Activated CD4-positive, alpha-beta T cell treated with anti-CD3 and anti-CD28 coated beads for 24 hours (primary cell): Measurements from ENCODE around the gene ARID3B.
"Not testable (repeated sequence)": the region's sequence is repeated elsewhere in the genome, so short reads cannot be mapped to it uniquely, and the experiment has no call there.

Experiments used
- DNase-seq, 2 donors: peaks; one replicate each; pipeline ENCODE4 v3.0.0-alpha.2; 2020; ENCODE audit warnings: low read depth in 2 of 2

Gene ARID3B, protein sequence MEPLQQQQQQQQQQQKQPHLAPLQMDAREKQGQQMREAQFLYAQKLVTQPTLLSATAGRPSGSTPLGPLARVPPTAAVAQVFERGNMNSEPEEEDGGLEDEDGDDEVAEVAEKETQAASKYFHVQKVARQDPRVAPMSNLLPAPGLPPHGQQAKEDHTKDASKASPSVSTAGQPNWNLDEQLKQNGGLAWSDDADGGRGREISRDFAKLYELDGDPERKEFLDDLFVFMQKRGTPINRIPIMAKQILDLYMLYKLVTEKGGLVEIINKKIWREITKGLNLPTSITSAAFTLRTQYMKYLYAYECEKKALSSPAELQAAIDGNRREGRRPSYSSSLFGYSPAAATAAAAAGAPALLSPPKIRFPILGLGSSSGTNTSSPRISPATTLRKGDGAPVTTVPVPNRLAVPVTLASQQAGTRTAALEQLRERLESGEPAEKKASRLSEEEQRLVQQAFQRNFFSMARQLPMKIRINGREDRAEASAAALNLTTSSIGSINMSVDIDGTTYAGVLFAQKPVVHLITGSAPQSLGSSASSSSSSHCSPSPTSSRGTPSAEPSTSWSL

DNA sequence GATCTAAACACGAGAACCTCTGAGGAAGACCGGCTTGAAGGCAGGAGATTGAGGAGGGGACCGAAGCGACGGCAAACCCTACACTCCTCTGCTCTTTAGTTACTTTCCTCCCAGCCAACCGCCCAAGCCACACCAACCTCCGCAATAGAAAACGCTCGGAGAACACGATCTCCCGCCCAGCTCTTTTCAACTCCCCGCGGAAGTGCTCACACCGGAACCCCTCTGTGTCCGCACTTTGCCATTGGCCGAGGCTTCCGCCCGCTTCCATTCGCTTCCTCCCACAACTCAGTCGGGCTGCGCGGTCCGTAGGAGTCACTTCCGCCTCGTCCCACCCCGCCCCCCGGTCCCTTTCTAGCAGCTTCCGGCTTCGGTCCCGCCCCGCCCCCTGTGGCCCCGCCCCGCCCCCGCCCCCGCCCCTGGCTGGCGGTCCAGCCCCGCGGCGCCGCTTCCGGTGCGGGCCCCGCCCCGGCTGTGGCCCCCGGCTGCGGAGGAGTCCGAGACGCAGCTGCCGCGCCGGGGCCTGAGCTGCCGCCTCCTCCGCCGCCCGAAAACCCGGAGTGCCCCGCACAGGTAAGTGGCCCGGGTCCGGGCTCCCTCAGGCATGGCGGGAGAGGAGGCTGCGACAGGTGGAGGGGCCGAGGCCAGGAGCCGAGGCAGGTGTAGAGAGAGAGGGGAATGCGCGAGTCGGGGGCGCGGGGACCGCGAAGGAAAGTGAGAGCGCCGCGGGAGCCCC is at the start of gene ARID3B:
ARID3B (plus strand) TSS at position 460 of the 733 bp plus-strand sequence. CDS start 2,717 bp downstream, outside the sequence.
- DNase-seq, result peak; percentile 93 to 97

DNA sequence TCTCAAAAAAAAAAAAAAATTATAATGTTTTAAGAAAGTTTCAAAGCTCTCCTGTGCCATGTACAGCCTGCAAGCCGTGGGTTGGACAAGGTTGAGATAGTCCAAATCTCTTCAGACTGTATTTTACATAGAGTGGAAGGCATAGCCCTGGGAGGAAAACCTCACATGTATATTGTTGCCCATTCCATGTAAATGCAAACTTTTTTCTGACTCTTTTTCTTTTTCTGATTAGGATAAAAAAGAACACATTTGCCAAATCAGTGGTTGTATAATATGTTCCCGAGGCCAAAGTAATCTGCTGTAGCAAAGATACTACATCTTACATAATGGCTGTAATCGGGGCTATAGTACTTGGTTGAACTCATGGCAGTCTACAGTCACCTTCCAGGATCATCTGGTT is 44.4 kb upstream of the ARID3B start:
- DNase-seq, result no peak

DNA sequence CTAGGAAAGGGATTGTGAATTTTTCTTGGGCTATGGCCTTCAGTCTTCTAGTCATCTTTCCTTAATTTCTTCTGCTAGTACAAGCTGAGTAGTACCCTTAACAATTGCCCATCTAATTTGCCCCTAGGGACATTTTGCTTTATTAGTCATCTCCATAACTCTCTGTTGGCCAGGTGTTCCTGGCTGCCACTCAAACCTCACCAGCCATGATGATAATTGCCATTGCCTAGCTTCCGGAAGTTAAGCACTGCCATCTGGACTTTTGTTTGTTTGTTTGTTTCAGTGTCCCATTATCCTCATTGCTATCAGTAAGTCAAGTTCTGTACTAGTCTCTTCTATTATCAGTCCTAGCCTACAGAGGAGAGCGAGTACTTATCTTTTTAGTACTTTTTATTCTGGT is 43.4 kb upstream of the ARID3B start:
- DNase-seq, result no peak

DNA sequence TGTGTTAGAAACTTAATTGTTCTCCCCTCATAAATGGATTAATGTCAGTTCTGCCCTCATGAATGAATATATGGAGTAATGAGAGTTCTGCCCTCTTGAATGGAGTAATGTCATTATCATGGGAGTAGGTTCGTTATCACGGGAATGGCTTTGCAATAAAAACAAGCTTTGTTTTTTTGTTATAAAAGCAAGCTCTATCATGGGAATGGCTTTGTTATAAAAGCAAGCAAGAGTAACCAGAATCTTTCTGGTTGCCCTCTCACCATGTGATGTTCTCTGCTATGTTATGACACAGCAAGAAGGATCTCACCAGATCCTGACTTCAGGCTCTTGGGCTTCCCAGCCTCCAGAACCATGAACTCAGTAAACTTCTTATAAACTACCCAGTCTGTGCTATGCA is 41.7 kb upstream of the ARID3B start:
- DNase-seq, result no peak

DNA sequence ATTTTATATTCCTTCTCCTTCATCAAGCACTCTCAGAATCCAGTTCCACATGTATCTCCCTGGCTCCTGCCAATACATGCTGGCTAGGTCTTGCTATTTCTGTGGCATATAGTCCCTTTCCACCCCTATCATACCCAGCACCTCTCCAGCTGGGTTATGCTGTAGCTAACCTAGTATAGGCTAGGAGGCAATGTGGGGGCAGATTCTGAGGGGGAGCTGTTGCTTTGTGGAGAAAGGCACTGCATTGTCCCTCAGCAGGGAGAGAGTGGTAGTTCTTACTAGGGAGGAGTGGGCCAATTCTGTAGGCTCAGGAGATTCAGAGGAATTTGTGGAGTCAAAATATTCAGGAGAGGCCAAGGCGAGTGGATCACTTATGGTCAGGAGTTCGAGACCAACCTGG is 40.6 kb upstream of the ARID3B start:
- no peak for DNase-seq

DNA sequence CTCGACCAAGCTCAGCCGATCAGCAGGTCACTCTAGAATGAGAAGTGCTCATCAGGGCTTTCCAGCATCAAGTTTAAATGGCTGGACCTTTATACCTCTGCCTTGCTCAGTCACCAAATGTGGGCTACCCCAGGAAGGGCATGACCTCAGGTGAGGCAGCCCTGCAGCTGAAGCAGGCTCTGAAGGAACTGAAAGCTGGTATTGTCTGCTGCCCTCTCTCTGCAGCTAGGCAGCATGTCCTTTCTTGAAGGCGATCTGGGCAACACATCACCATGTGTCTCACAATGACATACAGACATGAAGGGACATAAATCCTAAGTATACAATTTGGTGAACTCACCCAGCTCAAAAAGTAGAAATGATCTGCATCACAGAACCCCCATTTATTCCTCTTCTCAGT is 38.7 kb upstream of the ARID3B start:
- no peak for DNase-seq

DNA sequence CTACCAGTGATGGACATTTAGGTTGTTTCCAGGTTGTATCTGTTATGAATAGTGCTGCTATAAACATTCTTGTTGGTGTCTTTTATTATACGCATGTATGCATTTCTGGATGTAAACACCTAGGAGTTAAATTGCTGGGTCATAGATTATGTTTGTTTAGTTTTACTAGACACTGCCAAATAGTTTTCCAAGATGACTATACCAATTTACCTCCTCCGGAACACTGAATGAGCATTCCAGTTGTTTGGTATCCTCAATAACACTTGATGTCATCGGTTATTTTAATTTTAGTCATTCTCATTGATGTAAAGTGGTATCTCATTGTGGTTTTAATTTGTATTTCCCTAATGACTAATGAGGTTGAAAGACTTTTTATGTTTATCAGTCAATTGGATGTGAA is 36.6 kb upstream of the ARID3B start:
- no peak for DNase-seq

DNA sequence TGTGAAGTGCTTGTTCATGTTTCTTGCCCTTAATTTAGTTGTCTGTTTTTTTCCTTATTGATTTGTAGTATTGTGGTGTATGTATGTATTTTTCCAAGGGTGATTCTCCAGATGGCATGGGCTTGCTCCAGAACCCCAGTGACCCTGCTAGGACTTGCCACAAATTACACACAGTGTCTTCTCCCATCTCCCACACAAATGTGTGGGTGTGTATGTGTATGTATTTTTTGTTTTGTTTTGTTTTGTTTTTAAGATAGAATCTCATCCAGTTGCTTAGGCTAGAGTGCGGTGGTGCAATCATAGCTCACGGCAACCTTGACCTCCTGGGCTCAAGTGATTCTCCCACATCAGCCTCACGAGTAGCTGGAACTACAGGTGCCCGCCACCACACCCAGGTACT is 36.2 kb upstream of the ARID3B start:
- no peak for DNase-seq

DNA sequence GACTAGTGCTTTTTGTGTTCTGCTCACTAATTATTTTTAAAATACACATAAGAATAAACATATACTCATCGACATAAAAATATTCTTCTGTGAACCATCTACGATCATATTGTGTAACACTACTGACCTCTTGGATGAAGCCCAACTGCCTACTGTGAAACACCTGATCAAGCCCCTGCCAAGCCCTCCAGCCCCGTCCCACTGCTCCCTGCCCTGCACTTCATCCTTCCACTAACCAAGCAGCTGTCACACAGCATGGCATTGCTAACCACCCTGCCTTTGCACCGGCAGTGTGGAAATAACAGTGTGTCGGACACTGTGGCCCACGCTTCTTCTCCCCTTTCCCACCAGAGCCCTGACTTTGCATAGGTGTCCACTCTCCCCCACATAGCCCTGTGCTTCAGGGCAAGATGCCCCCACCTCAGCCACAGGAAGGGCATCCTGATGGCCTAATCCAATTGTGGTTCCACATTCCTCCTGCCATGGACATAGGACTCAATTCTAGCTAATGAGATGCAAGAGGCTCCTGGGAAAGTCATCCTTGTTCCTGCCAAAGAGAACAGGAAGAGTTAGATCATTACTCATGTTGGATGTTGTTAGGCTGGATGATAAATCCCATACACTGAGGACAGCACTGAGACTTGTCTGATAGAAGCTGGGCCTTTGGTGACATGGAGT is 35.0 kb upstream of the ARID3B start:
- no peak for DNase-seq

DNA sequence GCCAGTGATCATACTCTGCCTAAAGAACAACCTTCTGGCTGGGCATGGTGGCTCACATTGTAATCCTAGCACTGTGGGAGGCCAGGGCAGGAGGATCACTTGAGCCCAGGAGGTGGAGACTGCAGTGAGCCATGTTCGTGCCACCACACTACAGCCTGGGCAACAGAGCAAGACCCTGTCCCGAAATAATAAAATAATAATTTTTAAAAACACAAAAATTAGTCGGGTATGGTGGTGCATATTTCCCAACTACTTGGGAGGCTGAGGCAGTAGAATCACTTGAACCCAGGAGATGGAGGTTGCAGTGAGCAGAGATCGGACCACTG is 34.5 kb upstream of the ARID3B start:
- no peak for DNase-seq

DNA sequence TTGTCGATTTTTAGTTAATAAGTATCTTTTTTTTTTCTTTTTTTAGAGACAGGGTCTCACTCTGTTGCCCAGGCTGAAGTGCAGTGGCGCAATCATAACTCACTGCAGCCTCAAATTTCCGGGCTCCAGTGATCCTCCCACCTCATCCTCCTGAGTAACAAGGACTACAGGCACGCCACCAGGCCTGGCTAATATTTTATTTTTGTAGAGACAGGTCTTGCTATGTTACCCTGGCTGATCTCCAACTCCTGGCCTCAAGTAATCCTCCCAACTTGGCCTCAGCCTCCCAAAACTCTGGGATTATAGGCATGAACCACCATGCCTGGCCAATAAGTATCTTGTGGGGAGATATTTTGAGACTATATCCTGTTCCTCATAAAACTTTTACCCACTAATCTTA is 29.4 kb upstream of the ARID3B start:
- no peak for DNase-seq

DNA sequence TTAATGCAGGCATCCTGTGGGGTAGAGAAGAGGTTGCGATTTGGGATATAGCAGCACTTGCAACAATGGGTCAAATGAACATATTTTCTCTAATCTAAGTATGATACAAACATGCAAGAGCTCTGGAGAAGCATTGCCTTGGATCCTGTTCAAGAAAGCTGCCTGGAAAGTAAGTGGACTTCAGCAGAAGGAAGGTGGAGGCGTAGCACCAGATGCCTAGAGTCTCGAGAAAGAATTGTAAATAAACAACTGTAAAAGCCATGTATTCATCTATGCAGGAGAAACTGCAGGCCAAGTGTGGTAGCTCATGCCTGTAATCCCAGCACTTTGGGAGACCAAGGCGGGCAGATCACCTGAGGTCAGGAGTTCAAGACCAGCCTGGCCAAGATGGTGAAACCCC is 27.0 kb upstream of the ARID3B start:
- not testable (repeated sequence) for DNase-seq

DNA sequence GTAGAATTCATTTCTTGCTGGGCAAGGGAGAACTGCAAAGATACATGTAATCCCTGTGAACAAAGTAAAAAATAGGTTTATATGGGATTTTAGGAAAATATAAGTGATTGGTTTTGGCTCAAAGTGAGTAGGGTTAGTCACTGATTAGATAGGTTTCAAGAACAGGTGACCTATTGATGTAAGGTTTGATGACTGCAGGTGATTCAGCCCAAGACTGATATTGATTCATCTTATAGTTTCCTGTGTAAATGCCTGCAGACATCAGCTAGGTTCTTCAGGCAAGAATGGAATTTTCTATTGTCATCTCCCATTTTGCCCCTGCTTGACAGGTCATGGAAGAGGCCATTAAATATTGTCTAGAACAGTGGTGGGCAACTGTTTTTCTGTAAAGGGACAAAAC is 23.9 kb upstream of the ARID3B start:
- no peak for DNase-seq

DNA sequence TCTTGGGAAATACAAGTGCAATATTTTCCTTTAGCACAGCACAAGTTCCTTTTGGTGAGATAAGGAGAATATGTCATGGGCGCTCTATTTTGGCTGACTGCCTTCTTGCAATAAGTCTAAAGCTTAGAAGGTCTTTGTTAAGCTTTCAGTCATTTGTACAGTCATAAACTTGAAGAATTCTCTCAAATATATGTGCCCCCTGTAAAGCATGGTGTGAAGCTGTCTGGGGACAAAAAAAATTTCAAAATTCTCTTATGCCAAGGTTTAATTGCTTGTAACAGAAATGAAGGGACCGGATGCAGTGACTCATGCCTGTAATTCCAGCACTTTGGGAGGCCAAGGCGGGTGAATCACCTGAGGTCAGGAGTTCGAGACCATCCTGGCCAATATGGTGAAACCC is 21.7 kb upstream of the ARID3B start:
- no peak for DNase-seq

DNA sequence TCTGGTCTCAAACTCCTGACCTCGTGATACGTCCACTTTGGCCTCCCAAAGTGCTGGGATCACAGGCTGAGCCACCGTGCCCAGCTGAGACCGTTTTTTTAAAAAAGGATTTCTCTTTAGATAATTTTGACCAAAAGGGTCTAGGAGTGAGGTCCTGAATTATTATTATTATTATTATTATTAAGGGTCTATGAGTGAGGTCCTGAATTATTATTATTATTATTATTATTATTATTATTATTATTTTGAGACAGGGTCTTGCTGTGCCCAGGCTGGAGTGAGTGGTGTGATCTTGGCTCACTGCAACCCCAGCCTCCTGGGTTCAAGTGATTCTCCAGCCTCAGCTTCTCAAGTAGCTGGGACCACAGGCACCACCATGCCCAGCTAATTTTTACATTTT is 20.6 kb upstream of the ARID3B start:
- no peak for DNase-seq

DNA sequence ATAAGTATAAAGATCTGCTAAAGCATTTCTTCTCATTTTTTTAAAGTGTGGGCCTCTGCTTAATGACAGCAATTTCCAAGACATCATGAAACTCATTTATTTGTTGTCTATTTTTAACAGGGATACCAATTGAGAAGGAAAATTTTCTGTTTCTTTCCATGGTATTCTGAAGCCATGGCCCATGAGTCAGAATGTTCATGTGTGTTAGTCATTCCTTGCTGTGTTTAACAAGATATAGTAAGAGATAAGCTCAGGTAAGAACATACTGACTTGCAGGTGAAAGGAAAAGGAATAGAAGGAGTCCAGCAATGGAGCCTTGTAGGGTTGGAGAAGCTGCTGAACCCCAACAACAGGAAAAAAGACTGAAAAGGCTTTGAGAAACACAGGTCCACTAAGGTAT is 17.0 kb upstream of the ARID3B start:
- DNase-seq, result no peak

DNA sequence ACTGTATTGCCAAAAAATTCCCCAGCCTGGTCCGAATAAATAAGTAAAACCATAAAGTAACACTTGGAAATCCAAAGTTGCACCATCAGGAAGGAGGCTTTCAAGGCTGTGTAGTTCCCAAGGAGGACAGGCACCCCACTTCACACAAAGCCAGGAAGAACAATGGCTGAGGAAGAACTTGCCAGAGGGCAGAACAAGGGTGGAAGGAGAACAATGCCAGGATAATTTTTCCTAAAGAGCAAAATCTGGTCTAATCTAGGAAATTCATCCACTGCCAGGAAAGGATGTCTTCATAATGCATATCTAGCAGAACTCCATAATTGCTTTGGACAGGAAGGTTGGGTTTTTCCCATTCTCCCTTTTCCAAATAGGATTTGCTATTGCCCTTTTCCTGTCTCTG is 15.7 kb upstream of the ARID3B start:
- DNase-seq, result no peak

DNA sequence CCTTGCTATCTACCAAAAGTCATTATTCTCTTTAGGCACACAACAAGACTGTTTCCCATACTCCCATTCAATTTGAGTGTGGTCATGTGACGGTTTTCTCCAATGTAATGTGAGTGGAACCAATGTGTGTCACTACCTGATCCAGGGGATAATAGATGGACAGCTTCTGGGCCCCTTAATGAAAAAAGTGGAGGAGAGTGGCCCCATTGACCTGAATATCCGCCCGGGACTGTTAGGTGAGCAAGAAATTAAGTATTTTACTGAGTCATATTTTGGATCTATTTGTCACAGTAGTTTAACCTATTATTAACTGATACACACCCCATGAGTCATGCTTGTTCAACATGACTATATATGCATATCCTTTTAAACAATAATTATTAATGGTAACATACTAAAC is 15.1 kb upstream of the ARID3B start:
- no peak for DNase-seq

DNA sequence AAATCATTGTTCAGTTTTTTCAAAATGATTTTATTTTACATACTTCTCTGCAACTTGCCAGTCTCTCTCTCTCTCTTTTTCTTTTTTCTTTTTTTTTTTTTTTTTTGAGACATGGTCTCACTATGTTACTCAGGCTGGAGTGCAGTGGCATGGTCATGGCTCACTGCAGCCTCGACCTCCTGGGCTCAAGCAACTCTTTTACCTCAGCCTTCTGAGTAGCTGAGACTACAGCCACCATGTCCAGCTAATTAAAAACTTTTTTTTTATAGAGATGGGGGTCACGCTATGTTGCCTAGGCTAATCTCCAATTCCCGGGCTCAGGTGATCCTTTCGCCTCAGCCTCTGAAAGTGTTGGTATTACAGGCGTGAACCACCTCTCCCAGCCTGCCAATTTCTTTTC is 12.1 kb upstream of the ARID3B start:
- no peak for DNase-seq

DNA sequence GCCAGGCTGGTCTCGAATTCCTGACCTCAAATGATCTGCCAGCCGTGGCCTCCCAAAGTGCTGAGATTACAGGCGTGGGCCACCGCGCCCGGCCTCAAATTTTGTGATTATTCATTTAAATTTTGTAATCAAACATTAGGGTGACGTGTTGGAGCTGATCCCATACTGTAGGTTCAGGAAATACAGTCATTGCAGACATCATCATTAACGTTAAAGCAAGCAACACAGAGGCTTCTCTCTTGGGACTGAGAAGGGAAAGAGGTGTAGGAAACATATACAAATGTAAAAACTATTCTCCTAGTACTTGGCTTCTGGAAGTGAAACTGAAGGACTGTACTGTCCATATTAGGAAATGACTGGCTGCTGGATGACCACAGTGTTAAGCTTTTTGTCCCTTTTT is 11.1 kb upstream of the ARID3B start:
- DNase-seq, result no peak

DNA sequence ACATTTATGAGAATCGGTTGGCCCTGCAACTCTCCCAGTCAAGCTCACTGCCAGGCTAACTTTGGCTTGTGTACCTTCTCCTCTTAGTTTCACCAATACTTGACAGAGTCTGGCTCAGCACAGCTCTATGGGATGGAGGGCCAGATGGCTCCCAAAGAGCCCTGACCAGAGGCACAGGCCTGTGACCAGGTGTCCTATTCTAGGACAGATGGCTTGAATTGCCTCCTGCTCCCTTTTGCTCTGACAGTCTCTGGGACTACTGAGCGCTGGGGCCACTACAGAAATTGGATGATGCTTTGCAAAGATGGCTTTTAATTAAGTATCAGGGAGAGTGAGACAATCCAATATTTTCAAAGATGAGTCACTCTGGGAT is 10.3 kb upstream of the ARID3B start:
- no peak for DNase-seq

DNA sequence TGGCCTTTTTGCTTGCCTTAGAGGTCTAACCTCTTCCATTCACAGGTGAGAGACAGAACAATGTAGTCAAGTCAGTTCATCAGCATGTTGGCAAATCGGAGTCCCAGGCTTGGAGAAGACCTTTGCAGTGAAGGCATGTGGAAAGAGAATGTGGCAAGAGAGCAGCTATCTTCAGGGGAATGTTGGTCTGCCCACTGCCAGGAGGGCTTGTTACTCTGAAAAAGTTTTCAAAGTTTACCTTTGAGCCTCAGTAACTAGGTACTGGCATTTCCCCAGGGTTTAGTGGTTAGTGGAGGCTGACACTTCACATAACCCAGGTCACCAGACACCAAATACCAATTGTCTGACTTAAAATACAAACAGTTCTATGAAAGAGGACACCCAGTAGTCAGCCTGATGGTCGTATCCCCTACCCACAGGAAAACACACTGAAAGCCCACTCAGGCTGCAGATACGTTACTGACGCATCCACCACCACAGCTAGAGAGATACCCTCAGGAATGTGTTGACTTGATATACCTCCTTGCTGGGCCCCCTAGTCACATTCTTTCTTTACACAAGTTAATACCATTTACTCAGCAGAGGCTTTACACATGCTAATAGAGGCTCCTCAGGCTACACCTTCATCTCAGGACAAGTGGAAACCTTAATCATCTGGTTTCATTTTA is 9.7 kb upstream of the ARID3B start:
- no peak for DNase-seq
